ENCODE results near the gene USF2. TPM values are rescaled to one million over a fixed set of nuclear protein-coding genes. Genes with fewer than 3 reads are reported as not detected.

USF2 gene
- total RNA-seq, 1 experiment from 2014 or later, result 121 TPM

DNA sequence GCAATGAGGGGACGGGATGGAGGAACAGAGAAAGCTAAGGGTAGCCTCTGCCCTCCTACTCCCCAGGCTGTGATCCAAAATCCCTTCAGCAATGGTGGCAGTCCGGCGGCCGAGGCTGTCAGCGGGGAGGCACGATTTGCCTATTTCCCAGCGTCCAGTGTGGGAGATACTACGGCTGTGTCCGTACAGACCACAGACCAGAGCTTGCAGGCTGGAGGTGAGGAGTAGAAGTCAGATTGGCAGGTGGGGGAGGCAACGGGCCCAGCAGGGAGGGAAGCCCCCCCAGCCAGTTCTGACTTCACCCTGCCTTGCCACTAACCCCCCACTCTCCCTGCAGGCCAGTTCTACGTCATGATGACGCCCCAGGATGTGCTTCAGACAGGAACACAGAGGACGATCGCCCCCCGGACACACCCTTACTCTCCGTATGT is 1.6 kb downstream of the USF2 start:
- Histone ChIP-seq H3K4me1 (ENCODE audit: control insufficient read depth, insufficient read depth, low read length) (peaks cover 14% of the 10 kb centered on the region), H3K36me3 (ENCODE audit: control insufficient read depth, insufficient read depth, low read length) (peaks cover 14% of the 10 kb centered on the region), H3K27me3 (ENCODE audit: control insufficient read depth, insufficient read depth, low read length) (no peaks in the 10 kb centered on the region), H3K9me3 (ENCODE audit: control insufficient read depth, insufficient read depth, low read depth, low read length) (no peaks in the 10 kb centered on the region), H3K27ac (ENCODE audit: low read length) (no peak overlapping the region), H3K4me3 (ENCODE audit: low read depth in 2 of 2, low read length in 2 of 2) (peak overlapping the region in 1 of 2 experiments; percentile 36; a peak in 2 of 4 replicates)
- intact Hi-C loops (cut with micrococcal nuclease; ENCODE audit: unreplicated experiment), result no loop called here
- no TSS peak for BruUV-seq (replicated peaks)
- TF ChIP-seq CTCF (IDR thresholded peaks at IDR 0.05) (no peak), TCF7L2 (IDR thresholded peaks at IDR 0.05; ENCODE audit: low read depth, low read length) (no peak), POLR2AphosphoS5 (IDR thresholded peaks at IDR 0.05; ENCODE audit: low read depth, low read length) (no peak), SIN3A (IDR thresholded peaks at IDR 0.05; ENCODE audit: borderline replicate concordance, insufficient read depth, low read depth, low read length) (no peak)
- TF ChIP-seq, protein P1, sequence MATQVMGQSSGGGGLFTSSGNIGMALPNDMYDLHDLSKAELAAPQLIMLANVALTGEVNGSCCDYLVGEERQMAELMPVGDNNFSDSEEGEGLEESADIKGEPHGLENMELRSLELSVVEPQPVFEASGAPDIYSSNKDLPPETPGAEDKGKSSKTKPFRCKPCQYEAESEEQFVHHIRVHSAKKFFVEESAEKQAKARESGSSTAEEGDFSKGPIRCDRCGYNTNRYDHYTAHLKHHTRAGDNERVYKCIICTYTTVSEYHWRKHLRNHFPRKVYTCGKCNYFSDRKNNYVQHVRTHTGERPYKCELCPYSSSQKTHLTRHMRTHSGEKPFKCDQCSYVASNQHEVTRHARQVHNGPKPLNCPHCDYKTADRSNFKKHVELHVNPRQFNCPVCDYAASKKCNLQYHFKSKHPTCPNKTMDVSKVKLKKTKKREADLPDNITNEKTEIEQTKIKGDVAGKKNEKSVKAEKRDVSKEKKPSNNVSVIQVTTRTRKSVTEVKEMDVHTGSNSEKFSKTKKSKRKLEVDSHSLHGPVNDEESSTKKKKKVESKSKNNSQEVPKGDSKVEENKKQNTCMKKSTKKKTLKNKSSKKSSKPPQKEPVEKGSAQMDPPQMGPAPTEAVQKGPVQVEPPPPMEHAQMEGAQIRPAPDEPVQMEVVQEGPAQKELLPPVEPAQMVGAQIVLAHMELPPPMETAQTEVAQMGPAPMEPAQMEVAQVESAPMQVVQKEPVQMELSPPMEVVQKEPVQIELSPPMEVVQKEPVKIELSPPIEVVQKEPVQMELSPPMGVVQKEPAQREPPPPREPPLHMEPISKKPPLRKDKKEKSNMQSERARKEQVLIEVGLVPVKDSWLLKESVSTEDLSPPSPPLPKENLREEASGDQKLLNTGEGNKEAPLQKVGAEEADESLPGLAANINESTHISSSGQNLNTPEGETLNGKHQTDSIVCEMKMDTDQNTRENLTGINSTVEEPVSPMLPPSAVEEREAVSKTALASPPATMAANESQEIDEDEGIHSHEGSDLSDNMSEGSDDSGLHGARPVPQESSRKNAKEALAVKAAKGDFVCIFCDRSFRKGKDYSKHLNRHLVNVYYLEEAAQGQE (IDR thresholded peaks at IDR 0.05; ENCODE audit: insufficient read depth in 1 of 2, low read depth in 2 of 2, low read length in 1 of 2), result no peak
- POLR2A ChIA-PET, result no interaction called here
- ATAC-seq (no peak), DNase-seq (ENCODE audit: low read depth, low spot score) (no peak)
- in situ Hi-C loops (cut with HindIII; ENCODE audit: low pct_unique_long_range_greater_than_20kb, low sequenced_read_pairs), result no loop called here
- CTCF ChIA-PET, result interaction anchor here (0.6 kb wide), 1 partner anchor 146 kb away, joined by 3 read pairs; no protein-coding TSS in a partner anchor

DNA sequence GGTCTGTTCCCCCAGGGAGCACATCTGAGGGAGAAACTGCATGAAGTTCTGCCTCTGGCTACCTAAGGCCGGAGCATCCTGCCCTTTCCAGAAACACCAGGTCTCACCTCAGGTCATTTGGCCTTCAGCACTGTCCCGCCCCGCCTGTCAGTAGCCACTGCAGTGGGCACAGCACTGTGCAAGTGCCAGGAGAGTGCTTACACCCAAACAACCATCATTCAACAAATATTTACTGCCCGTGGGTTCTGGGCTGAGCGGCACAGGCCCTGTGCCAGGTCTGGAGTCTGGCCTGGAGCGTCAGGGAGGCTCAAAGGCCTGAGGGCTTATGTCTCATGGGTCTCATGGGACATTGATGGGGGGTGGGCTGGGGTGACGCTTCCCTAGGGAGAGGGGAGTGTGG is 2.8 kb downstream of the USF2 start:
- H3K4me1 ChIP-seq (ENCODE audit: control insufficient read depth, insufficient read depth, low read length), result peaks cover 6% of the 10 kb centered on the region
- no peak for TF ChIP-seq CTCF (IDR thresholded peaks at IDR 0.05)
- no peak for TF ChIP-seq POLR2AphosphoS5 (IDR thresholded peaks at IDR 0.05; ENCODE audit: low read depth, low read length)
- no peak for TF ChIP-seq TCF7L2 (IDR thresholded peaks at IDR 0.05; ENCODE audit: low read depth, low read length)
- no peak for TF ChIP-seq SIN3A (IDR thresholded peaks at IDR 0.05; ENCODE audit: borderline replicate concordance, insufficient read depth, low read depth, low read length)
- TF ChIP-seq, protein P1 (IDR thresholded peaks at IDR 0.05; ENCODE audit: insufficient read depth in 1 of 2, low read depth in 2 of 2, low read length in 1 of 2), result no peak
- H3K9me3 ChIP-seq (ENCODE audit: control insufficient read depth, insufficient read depth, low read depth, low read length), result no peaks in the 10 kb centered on the region
- no peaks in the 10 kb centered on the region for H3K27me3 ChIP-seq (ENCODE audit: control insufficient read depth, insufficient read depth, low read length)
- intact Hi-C loops (cut with micrococcal nuclease; ENCODE audit: unreplicated experiment) (no loop called here), in situ Hi-C loops (cut with HindIII; ENCODE audit: low pct_unique_long_range_greater_than_20kb, low sequenced_read_pairs) (no loop called here)
- H3K4me3 ChIP-seq (ENCODE audit: low read depth in 2 of 2, low read length in 2 of 2), result no peak overlapping the region
- H3K36me3 ChIP-seq (ENCODE audit: control insufficient read depth, insufficient read depth, low read length), result peaks cover 18% of the 10 kb centered on the region
- CTCF ChIA-PET, result no interaction called here
- no TSS peak for BruUV-seq (replicated peaks)
- H3K27ac ChIP-seq (ENCODE audit: low read length), result no peak overlapping the region
- DNase-seq (ENCODE audit: low read depth, low spot score) (no peak), ATAC-seq (no peak)
- POLR2A ChIA-PET, result no interaction called here

Data from Panc1 (cell line).